ENCODE results near the gene CTTN.

GRCh38 chr11:70473186-70473872 is 75.0 kb downstream of the CTTN start:
- TF ChIP-seq POLR2A (IDR thresholded peaks at IDR 0.05; ENCODE audit: low read length) (no peak), GATA1 (IDR thresholded peaks at IDR 0.05; ENCODE audit: low read depth, low read length) (no peak)
